GM21528 (cell line): ENCODE results near the gene MAGI2.

ENCODE experiments used
- ATAC-seq: cut with Tn5 transposase; IDR thresholded peaks from one replicate; pipeline ENCODE4 v1.9.1; 2021; ENCODE audit warnings: mild to moderate bottlenecking, moderate library complexity; ENCODE audit not compliant: unreplicated experiment, low FRiP score

Gene MAGI2

GRCh38 chr7:78226059-78226719, 1227.3 kb downstream of the MAGI2 start:
- ATAC-seq = no peak

GRCh38 chr7:78225534-78225933, 1227.9 kb downstream of the MAGI2 start:
- ATAC-seq = no peak

GRCh38 chr7:78224923-78225322, 1228.5 kb downstream of the MAGI2 start:
- ATAC-seq = no peak

DNA sequence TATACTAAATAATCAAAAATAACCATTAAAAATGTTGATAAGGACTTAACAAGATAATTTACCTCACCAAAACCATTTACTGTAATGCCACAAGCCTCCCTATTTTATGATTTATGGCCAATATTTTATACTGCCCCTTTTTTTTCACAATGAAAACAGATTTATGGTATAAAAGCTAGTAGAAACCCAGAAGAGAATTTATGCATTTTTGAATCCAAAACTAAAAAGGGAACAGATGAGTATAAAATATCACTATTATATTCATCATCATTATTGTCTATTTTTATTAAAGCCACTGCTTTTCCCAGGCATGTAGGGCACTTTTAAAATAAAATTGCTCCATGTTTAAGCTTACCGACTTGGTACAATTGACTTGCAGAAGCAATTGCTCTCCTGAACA, 1229.9 kb downstream of the MAGI2 start:
- ATAC-seq = no peak

GRCh38 chr7:78222001-78222751, 1231.3 kb downstream of the MAGI2 start:
- ATAC-seq = no peak

GRCh38 chr7:78220754-78221153, 1232.7 kb downstream of the MAGI2 start:
- no peak for ATAC-seq

- ATAC-seq = no peak
Measured at GRCh38 chr7:78218876-78219275, 1234.6 kb downstream of the MAGI2 start.

- ATAC-seq = no peak
Measured at GRCh38 chr7:78218051-78218450, 1235.4 kb downstream of the MAGI2 start.

DNA sequence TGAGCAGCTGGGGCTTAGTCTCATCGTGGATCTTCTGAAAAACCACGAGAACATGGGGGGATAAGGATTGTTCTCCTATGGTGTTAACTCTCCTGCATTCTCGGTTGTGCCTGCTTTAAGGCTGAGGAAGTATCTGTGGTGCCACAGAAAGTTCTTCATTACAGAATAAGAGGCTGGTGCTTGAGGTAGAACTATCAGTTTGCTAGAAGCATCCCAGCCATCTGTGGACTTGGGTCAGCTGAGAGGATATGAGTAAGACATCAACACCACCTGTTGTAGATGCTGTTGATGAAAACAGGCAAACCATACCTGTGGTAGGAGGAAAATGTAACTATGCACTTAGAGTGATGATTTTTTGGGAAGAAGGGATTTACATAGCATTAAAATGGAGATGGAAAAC, 1238.3 kb downstream of the MAGI2 start:
- no peak for ATAC-seq

DNA sequence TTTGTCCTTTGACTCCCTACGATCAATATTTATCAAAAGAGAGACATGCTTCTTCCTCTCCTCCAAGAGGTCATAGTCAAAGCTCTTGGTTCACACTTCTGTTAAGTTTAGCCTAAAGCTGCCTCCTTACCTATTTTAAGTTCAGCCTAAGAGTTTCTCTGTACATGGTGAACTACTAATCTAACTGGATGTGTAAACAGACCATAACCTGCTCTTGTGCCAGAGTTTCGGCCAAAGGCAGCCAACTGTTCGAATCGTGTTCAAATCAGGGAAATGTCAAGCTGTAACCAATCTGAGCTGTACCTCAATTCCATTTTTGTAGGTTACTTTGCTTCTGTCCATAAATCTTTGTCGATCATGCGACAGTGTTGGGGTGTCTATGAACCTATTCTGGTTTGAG, 1240.1 kb downstream of the MAGI2 start:
- ATAC-seq = no peak

DNA sequence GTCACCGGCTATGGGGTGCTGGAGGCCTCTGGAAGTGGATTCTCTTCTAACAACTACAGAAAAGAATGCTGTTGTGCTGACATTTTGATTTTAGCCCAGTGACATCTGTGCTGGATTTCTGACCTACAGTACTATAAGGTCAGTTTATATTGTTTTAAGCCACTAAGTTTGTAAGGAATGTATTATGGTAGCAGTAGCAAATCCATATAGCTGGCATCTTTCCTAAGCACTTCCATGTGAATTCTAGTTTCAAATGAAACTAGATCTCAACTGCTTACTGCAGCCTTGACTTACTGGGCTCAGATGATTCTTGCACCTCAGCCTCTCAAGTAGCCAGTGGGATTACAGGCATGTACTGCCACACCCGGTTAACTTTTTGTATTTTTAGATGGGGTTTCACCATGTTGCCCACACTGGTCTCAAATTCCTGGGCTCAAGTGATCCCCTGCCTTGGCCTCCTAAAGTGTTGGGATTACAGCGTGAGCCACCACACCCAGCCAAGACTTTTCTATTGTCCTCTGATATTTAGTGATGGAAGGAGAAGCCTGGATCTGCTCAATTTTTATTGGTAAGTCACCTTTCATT, 1240.9 kb downstream of the MAGI2 start:
- no peak for ATAC-seq

- no peak for ATAC-seq
Measured at GRCh38 chr7:78207269-78207668, 1246.2 kb downstream of the MAGI2 start.

- no peak for ATAC-seq
Measured at GRCh38 chr7:78206769-78207168, 1246.7 kb downstream of the MAGI2 start.

DNA sequence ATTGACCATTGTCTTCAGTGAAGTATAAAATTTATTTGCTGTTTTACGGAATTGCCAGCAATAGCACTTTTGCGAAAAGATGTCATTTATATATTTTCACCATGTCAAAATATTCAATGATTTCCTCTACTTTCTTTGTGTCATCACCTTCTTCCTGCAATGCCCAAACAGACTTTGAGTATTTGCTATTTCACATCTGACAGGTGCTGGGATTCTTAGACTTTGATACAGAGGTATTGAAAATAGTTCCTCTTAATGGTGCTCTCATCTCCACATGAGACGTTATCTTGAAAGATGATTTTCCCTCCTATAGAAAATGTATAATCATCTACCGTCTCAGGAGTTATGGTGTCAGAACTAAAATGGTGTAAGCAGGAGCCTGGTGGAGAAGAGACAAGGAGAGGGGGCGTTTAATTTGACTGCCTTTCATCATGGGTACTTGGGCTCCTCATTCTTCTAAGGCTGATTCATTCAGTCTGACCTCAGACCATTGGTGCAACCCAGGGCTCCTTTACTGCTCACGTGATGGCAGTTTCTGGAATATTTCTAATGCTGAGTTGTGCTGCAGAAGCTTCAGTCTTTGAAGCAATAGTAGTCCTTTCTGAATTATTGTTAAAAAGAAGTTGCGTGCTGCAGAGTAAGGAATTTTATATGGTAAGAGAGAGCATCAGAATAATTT, 1250.3 kb downstream of the MAGI2 start:
- no peak for ATAC-seq

DNA sequence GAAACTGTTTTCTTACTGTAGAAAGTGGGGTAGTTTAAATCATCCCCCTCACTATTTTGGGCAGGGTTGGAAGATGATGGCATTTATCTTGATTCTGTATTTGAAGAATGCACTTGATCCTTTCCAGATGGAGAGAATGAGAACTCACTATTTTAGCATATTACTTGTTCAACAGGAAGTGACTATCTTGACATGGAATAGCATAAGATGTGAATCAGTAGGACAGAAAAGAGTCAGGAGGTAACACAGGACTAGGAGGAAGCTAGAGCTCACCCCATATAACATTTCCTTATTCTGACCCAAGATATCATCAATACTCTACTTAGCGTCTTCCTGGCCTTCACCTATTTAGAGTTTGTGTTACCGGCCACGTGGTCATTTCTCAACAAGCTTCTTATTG, 1254.7 kb downstream of the MAGI2 start:
- no peak for ATAC-seq

DNA sequence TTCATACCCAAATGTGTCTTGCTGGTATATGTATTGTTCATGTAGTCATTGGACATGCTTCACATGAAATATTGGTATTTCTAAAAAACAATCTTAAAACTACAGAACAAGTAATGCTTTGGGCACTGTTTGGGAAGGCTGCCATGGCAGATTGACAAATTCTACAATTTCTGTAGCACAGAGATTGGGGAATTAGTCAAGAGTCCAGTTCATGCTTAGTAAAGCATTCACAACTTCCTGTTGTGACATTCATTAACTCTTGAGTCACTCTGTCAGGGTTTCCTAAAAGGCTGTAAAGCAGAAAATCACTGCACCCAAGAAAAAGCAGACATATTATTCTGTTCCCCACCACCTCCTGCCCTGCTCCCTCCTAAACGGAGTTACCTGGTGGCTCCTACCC, 1256.0 kb downstream of the MAGI2 start:
- no peak for ATAC-seq

DNA sequence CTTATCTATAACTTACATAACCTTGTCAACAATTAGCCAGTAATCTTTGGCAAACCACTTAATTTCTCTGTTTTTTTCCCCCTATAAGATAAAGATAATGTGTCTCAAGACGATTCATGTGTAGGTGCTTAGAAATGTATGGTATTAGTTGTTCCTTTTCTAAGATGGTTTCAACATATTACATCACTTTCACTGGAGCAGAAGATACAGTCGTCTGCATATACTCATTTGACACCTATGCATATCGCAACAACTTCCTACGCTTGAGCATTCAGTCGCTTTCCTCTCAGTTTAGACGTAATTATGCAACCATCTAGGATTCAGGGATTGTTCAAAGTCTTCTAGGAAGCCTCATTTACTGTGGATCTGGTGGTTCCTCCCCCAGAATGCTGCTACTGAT, 1258.2 kb downstream of the MAGI2 start:
- no peak for ATAC-seq

DNA sequence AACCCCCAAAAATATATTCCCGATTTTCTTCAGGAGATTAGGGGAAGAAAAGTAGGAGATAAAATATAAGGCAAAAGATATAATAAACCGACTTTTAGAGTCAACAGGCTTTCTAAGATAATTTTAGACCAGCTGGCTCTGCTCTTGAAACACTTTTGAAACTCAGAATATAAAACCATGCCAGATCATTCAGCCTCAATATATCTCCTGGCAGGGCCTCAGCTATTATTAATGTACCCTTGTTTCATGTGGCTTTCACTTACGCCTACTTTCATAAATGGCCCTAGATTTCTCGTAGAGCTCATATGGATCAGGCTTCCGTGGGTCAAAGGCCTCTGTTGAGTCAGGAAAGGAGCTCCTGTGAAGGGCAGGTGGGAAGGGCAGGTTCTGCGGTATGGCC, 1258.9 kb downstream of the MAGI2 start:
- no peak for ATAC-seq

DNA sequence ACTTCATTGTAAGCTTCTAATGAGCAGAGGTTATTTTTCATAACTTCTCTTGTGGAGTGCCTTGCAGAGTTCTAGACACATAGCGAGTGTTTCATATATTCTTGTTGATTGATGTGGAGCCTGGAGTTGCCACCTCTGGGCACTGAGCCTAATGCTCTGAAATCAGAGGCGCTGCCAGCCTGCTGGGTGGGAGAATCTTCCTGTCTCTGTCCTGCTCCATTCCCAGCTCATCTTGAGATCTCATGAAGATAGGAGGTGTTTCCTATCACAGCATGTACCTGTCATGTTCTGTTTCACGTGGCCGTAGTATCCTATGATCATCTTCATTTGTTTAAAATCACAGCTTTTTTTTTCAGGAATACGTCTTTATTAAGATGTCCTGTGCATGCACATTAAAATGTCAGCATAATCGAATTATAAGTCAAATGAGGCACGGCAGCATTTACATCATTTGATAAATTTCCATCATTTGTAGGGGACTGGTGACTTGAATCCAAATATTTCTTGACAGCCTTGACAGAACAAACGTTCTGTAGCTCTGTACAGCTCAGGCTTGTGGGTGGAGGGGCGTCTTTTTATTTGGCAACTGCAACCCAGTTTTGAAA, 1261.9 kb downstream of the MAGI2 start:
- no peak for ATAC-seq

DNA sequence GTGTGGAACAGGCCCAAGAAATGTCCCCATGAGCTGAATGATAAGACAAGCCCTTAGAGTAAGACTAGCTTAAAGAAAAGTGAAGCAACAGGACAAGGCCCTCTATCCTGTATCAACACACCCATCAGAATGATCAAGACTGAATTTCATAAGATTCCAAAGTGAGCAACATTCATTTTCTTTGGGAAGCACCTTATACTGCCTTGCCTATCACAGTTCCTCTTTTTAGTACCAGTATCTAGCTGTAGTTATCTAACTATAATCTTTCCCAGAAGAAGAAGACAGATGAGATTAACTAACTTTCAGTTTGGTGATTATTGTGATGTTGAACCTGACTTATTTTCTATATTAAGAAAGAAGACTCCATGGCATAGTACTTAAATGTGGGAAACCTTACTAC, 1263.7 kb downstream of the MAGI2 start:
- ATAC-seq = no peak

- no peak for ATAC-seq
Measured at GRCh38 chr7:78185149-78185745, 1268.2 kb downstream of the MAGI2 start.
